H1 (cell line): Measurements from ENCODE around the gene AK8.

Experiments
- CEBPB ChIP-seq: IDR thresholded peaks from 2 replicates; pipeline ENCODE4 v1.6.1; 2012; ENCODE audit warnings: low read depth, low read length
- CREB1 ChIP-seq: IDR thresholded peaks from 2 replicates; pipeline ENCODE4 v1.6.1; 2012; ENCODE audit warnings: inconsistent platforms
- CTCF ChIP-seq, 3 experiments: IDR thresholded peaks; 1 replicate in 2 of 3; 2 replicates in 1 of 3; pipeline versions ENCODE4 v1.5.1 to v1.6.1; 2011; ENCODE audit warnings: low read length in 3 of 3, mild to moderate bottlenecking in 3 of 3, inconsistent platforms in 2 of 3, low read depth in 1 of 3, moderate library complexity in 1 of 3; ENCODE audit not compliant: insufficient read depth in 1 of 3; ENCODE audit errors: control extremely low read depth in 1 of 3
- EGR1 ChIP-seq: IDR thresholded peaks from 2 replicates; pipeline ENCODE4 v1.6.1; 2011; ENCODE audit warnings: low read depth, low read length, borderline replicate concordance
- EP300 ChIP-seq, 2 experiments: IDR thresholded peaks; 1 replicate in 1 of 2; 2 replicates in 1 of 2; pipeline ENCODE4 v1.6.1; 2011 to 2012; ENCODE audit warnings: low read depth in 2 of 2, low read length in 2 of 2, mild to moderate bottlenecking in 2 of 2, borderline replicate concordance in 1 of 2, inconsistent platforms in 1 of 2, moderate library complexity in 1 of 2
- GABPA ChIP-seq: IDR thresholded peaks from 2 replicates; pipeline ENCODE4 v1.6.1; 2011; ENCODE audit warnings: mild to moderate bottlenecking, low read length, moderate library complexity, borderline replicate concordance; ENCODE audit not compliant: insufficient read depth
- JUN ChIP-seq: IDR thresholded peaks from 2 replicates; pipeline ENCODE4 v1.6.1; 2011; ENCODE audit warnings: low read depth, mild to moderate bottlenecking, improper control_type of control experiment, low read length
- KDM1A ChIP-seq: fragments of 200-600, 300-600 bp; sonication (generic); IDR thresholded peaks from 2 replicates; pipeline ENCODE4 v1.7.1; 2016; ENCODE audit warnings: mild to moderate bottlenecking, low read length, borderline replicate concordance
- MAX ChIP-seq: IDR thresholded peaks from 2 replicates; pipeline ENCODE4 v1.6.1; 2012; ENCODE audit warnings: inconsistent platforms
- POLR2A ChIP-seq, 2 experiments: IDR thresholded peaks; 1 replicate in 1 of 2; 2 replicates in 1 of 2; pipeline ENCODE4 v1.6.1; 2011; ENCODE audit warnings: low read depth in 2 of 2, low read length in 2 of 2, mild to moderate bottlenecking in 2 of 2; ENCODE audit errors: control extremely low read depth in 1 of 2
- RBBP5 ChIP-seq: IDR thresholded peaks from 2 replicates; pipeline ENCODE4 v1.7.1; 2012; ENCODE audit warnings: low read depth, mild to moderate bottlenecking, inconsistent platforms, low read length, moderate library complexity, borderline replicate concordance
- RXRA ChIP-seq: IDR thresholded peaks from 2 replicates; pipeline ENCODE4 v1.6.1; 2011; ENCODE audit warnings: low read depth, mild to moderate bottlenecking, low read length, moderate library complexity; ENCODE audit not compliant: insufficient read depth
- SIN3A ChIP-seq, 2 experiments: IDR thresholded peaks in 1 of 2; conservative IDR thresholded peaks in 1 of 2; 2 replicates each; pipeline ENCODE4 v1.6.1; 2011 to 2012; ENCODE audit warnings: low read length in 2 of 2, improper control_type of control experiment in 1 of 2, low read depth in 1 of 2, mild to moderate bottlenecking in 1 of 2
- TF ChIP-seq, protein P1 (sequence below): IDR thresholded peaks from 2 replicates; pipeline ENCODE4 v1.6.1; 2011; ENCODE audit warnings: low read length, improper control_type of control experiment

DNA sequence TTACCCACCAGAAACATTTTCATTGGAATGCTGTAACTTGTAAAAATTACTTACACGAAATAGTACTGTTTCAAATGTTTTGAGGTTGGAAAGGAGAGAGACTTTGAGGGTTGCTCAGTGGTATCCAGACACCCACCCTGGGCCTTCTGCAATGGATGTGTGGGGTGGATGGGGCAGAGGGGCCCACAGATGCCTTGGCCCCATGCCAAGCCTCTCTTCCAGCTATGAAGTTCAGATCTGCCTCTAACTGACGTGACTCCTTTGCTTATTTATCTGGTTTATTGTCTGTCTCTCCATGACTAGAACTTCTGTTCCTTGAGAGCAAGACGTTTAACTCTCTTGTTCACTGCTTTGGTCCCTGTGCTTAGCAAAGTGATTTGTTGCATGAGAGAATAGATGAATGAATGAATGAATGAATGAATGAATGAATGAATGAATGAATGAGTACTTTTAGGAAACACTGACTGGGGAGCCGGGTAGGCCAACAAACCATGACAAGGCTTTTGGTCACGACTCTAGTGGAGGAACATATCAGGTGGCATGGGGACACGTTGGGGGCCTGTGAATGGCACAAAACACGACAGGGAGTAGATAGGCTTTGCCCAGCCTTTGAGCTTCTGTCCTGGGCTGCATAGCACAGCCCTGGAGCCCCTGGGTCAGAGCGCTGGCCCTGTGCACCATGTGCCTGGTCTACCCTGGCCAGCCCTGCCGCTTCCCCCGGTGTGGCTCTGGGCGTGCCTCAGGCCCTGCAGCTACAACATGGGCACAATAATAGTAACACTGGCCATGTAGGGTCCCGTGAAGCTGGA lies 31.8 kb downstream of the AK8 start:
- TF ChIP-seq EP300 (IDR thresholded peaks at IDR 0.05; ENCODE audit: borderline replicate concordance in 1 of 2, low read depth in 2 of 2, low read length in 2 of 2) (no peak), CTCF (IDR thresholded peaks at IDR 0.05; ENCODE audit: control extremely low read depth in 1 of 3, insufficient read depth in 1 of 3, low read depth in 1 of 3, low read length in 3 of 3) (no peak), SIN3A (conservative IDR thresholded peaks at IDR 0.05 in 1 of 2, IDR thresholded peaks at IDR 0.05 in 1 of 2; ENCODE audit: low read depth in 1 of 2, low read length in 2 of 2) (no peak), RXRA (no peak), RBBP5 (no peak), EGR1 (no peak), CREB1 (no peak), GABPA (no peak), CEBPB (no peak), MAX (no peak), KDM1A (no peak), JUN (no peak), POLR2A (IDR thresholded peaks at IDR 0.05; ENCODE audit: control extremely low read depth in 1 of 2, low read depth in 2 of 2, low read length in 2 of 2) (no peak)
- TF ChIP-seq, protein P1, sequence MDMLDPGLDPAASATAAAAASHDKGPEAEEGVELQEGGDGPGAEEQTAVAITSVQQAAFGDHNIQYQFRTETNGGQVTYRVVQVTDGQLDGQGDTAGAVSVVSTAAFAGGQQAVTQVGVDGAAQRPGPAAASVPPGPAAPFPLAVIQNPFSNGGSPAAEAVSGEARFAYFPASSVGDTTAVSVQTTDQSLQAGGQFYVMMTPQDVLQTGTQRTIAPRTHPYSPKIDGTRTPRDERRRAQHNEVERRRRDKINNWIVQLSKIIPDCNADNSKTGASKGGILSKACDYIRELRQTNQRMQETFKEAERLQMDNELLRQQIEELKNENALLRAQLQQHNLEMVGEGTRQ: no peak
